ENCODE measurements around the gene NAV1. TPM values are rescaled to one million over a fixed set of nuclear protein-coding genes. Genes with fewer than 3 reads are reported as not detected.

The NAV1 gene
- total and polyA plus RNA-seq, 9 of the 15 experiments (the other 6 are each of a cell fraction or from before 2014, with no cell fraction given), result 0.91 to 16.8 (median 3.2) TPM

DNA sequence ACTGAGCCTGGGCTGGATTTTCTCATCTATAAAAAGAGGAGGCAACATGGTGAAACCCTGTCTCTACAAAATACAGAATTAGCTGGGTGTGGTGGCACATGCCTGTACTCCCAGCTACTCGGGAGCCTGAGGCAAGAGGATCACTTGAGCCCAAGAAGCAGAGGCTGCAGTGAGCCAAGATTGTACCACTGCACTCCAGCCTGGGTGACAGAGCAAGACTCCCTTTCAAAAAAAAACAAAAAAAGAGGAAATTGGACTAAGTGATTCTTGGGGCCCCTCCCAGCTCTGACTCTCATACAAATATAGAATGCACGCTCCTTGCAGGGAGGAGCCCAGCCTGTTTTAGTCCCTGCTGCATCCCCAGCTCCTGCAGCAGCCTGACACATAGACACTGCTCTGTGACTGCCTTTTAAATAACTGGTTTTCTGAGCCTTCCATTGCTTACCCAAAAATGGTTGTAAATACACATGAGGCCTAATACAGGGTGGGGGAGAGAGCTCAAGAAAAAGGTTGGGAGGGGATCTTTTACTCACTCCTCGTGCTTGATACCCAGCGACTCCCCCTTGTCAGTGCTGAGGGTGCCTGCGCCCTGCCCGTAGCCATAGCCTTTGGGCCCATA, 49.2 kb upstream of the NAV1 start (continued):
- TF ChIP-seq, protein P1, sequence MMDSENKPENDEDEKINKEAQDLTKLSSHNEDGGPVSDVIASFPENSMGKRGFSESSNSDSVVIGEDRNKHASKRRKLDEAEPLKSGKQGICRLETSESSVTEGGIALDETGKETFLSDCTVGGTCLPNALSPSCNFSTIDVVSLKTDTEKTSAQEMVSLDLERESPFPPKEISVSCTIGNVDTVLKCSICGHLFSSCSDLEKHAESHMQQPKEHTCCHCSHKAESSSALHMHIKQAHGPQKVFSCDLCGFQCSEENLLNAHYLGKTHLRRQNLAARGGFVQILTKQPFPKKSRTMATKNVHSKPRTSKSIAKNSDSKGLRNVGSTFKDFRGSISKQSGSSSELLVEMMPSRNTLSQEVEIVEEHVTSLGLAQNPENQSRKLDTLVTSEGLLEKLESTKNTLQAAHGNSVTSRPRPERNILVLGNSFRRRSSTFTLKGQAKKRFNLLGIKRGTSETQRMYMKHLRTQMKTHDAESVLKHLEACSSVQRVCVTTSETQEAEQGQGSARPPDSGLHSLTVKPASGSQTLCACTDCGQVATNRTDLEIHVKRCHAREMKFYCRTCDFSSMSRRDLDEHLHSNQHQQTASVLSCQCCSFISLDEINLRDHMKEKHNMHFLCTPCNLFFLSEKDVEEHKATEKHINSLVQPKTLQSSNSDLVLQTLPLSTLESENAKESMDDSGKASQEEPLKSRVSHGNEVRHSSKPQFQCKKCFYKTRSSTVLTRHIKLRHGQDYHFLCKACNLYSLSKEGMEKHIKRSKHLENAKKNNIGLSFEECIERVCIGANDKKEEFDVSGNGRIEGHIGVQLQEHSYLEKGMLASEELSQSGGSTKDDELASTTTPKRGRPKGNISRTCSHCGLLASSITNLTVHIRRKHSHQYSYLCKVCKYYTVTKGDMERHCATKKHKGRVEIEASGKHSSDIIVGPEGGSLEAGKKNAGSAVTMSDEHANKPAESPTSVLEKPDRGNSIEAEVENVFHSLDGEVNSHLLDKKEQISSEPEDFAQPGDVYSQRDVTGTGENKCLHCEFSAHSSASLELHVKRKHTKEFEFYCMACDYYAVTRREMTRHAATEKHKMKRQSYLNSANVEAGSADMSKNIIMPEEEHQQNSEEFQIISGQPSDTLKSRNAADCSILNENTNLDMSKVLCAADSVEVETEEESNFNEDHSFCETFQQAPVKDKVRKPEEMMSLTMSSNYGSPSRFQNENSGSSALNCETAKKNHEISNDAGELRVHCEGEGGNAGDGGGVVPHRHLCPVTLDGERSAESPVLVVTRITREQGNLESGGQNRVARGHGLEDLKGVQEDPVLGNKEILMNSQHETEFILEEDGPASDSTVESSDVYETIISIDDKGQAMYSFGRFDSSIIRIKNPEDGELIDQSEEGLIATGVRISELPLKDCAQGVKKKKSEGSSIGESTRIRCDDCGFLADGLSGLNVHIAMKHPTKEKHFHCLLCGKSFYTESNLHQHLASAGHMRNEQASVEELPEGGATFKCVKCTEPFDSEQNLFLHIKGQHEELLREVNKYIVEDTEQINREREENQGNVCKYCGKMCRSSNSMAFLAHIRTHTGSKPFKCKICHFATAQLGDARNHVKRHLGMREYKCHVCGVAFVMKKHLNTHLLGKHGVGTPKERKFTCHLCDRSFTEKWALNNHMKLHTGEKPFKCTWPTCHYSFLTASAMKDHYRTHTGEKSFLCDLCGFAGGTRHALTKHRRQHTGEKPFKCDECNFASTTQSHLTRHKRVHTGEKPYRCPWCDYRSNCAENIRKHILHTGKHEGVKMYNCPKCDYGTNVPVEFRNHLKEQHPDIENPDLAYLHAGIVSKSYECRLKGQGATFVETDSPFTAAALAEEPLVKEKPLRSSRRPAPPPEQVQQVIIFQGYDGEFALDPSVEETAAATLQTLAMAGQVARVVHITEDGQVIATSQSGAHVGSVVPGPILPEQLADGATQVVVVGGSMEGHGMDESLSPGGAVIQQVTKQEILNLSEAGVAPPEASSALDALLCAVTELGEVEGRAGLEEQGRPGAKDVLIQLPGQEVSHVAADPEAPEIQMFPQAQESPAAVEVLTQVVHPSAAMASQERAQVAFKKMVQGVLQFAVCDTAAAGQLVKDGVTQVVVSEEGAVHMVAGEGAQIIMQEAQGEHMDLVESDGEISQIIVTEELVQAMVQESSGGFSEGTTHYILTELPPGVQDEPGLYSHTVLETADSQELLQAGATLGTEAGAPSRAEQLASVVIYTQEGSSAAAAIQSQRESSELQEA (IDR thresholded peaks at IDR 0.05; ENCODE audit: low read depth), result no peak
- no peak for TF ChIP-seq MYBL2 (IDR thresholded peaks at IDR 0.05; ENCODE audit: low read depth)
- no peak for TF ChIP-seq MYBL2 (CRISPR knock-in tag; IDR thresholded peaks at IDR 0.05; ENCODE audit: borderline replicate concordance)
- TF ChIP-seq FOS (IDR thresholded peaks at IDR 0.05; ENCODE audit: extremely low read depth, insufficient read length), result no peak
- no peak for TF ChIP-seq CEBPB (tag; IDR thresholded peaks at IDR 0.05)
- no peak for TF ChIP-seq U2AF2 (optimal IDR thresholded peaks at IDR 0.05; ENCODE audit: low read depth, low read length)
- TF ChIP-seq U2AF1 (optimal IDR thresholded peaks at IDR 0.05; ENCODE audit: low read depth, low read length), result no peak
- TF ChIP-seq FOXK2 (conservative IDR thresholded peaks at IDR 0.05 in 1 of 2, IDR thresholded peaks at IDR 0.05 in 1 of 2; ENCODE audit: low read depth in 2 of 2), result no peak
- TF ChIP-seq, protein P2, sequence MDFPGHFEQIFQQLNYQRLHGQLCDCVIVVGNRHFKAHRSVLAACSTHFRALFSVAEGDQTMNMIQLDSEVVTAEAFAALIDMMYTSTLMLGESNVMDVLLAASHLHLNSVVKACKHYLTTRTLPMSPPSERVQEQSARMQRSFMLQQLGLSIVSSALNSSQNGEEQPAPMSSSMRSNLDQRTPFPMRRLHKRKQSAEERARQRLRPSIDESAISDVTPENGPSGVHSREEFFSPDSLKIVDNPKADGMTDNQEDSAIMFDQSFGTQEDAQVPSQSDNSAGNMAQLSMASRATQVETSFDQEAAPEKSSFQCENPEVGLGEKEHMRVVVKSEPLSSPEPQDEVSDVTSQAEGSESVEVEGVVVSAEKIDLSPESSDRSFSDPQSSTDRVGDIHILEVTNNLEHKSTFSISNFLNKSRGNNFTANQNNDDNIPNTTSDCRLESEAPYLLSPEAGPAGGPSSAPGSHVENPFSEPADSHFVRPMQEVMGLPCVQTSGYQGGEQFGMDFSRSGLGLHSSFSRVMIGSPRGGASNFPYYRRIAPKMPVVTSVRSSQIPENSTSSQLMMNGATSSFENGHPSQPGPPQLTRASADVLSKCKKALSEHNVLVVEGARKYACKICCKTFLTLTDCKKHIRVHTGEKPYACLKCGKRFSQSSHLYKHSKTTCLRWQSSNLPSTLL (IDR thresholded peaks at IDR 0.05), result no peak
- TF ChIP-seq TEAD1 (CRISPR knock-in tag; IDR thresholded peaks at IDR 0.05), result no peak
- TF ChIP-seq, protein P3, sequence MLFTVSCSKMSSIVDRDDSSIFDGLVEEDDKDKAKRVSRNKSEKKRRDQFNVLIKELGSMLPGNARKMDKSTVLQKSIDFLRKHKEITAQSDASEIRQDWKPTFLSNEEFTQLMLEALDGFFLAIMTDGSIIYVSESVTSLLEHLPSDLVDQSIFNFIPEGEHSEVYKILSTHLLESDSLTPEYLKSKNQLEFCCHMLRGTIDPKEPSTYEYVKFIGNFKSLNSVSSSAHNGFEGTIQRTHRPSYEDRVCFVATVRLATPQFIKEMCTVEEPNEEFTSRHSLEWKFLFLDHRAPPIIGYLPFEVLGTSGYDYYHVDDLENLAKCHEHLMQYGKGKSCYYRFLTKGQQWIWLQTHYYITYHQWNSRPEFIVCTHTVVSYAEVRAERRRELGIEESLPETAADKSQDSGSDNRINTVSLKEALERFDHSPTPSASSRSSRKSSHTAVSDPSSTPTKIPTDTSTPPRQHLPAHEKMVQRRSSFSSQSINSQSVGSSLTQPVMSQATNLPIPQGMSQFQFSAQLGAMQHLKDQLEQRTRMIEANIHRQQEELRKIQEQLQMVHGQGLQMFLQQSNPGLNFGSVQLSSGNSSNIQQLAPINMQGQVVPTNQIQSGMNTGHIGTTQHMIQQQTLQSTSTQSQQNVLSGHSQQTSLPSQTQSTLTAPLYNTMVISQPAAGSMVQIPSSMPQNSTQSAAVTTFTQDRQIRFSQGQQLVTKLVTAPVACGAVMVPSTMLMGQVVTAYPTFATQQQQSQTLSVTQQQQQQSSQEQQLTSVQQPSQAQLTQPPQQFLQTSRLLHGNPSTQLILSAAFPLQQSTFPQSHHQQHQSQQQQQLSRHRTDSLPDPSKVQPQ (CRISPR knock-in tag; IDR thresholded peaks at IDR 0.05; ENCODE audit: borderline replicate concordance), result no peak
- TF ChIP-seq, protein P4, sequence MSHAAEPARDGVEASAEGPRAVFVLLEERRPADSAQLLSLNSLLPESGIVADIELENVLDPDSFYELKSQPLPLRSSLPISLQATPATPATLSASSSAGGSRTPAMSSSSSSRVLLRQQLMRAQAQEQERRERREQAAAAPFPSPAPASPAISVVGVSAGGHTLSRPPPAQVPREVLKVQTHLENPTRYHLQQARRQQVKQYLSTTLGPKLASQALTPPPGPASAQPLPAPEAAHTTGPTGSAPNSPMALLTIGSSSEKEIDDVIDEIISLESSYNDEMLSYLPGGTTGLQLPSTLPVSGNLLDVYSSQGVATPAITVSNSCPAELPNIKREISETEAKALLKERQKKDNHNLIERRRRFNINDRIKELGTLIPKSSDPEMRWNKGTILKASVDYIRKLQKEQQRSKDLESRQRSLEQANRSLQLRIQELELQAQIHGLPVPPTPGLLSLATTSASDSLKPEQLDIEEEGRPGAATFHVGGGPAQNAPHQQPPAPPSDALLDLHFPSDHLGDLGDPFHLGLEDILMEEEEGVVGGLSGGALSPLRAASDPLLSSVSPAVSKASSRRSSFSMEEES (CRISPR knock-in tag; IDR thresholded peaks at IDR 0.05), result no peak
- TF ChIP-seq ZNF384 (IDR thresholded peaks at IDR 0.05; ENCODE audit: low read depth, low read length), result peak; percentile 41; the same call in 1 of the 2 replicates

Data from K562 (cell line).